Measurements from ENCODE around the gene RASA3. TPM values are rescaled to one million over a fixed set of nuclear protein-coding genes. Genes with fewer than 3 reads are reported as not detected.
"Not testable (repeated sequence)": the region's sequence is repeated elsewhere in the genome, so short reads cannot be mapped to it uniquely, and the experiment has no call there.

The RASA3 gene
- total RNA-seq, 1 donor from 2014 or later, result 11.7 TPM

DNA sequence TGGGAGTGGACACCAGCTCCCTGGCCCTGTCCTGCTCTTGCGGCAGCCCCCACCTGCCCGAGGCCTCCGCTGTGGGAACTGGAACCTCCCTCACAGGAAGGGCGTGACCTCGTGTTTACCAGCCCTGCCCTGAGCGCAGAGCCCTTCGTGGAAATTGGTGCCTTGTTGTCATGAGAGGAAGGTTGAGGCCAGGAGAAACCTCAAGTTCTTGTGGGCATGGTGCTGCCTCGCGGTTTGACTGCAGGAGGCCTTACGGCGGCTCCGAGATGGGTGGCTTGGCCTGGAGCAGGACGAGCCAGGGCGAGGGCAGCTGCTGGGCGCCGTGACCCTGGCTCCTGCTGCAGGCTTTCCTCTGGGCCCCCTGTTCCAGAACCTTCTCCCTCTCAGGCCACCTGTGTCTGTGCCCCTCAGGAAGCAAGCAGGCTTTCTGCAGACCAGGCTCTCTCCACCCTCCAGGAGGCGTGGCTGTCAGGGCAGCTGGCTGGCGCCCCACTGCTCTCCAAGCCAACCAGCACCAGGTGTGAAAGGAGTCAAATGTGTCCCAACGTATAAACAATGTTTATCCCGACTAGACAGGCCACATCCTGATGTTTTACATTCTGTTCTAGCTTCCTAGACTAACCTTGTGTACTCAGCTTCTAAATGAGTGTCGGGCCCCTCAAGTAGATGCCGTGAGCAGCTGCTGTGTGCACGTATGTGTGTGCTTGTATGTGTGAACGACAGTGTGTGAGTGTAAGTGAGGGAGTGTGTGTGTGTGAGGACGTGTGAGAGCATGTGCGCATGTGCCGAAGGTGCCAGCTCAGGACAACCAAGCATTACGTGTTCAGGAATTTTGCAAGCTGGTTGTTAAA lies 10.4 kb upstream of the RASA3 start:
- peak; percentile 35 for DNase-seq (ENCODE audit: low spot score)

DNA sequence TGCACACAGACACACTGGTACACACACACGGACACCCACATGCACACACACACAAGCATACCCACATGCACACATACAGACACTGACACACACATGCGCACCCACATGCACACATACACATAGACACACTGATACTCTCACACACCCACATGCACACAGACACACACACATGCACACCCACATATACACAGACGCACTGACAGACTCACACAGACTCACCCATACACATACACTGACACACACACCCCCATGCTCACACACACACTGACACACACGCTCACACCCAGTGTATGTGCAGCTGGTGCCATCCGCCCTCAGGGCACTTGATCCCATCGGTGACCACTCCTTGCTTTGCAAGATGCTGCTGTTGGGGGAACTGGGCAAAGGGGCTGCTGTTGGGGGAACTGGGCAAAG lies 9.7 kb upstream of the RASA3 start:
- no peak for DNase-seq (ENCODE audit: low spot score)

DNA sequence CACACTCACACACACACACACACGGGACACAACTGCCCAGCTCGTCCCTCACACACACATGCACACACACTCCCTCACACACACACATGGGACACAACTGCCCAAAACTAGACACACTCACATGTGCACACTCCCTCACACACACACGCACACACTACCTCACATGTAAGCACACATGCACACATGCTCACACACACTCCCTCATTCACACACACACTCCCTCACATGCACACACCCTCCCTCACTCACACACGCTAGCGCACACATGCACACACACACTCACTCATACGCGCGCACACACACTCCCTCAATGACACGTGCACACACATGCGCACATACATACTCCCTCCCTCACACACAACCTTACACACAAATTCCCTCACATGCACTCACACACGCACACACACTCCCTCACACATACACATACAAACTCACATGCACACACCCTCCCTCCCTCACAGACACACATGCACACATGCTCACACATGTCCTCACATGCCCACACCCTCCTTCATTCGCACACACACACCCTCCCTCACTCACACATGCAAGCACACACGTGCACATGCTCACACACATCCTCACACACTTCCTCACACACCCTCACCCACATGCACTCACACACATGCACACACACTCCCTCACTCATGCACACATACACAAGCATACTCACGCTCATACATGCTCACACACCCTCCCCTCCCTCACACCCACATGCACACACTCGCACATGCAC lies 9.0 kb upstream of the RASA3 start:
- DNase-seq (ENCODE audit: low spot score), result no peak

DNA sequence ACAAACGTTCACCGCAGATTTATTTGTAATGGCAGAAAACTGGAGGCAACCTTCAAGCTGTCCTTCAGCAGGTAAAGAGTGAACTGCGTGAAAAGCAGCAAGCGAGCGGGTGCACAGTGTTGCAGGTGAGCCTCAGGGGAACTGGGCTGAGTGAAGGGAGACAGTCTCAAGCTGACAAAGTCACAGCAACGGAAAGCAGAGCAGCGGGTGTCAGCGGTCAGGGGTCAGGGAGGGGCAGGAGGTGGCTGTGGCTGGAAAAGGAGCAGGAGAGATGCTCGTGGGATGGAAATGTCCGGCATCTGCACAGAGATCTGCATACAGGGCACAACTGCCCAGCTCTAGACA lies 8.5 kb upstream of the RASA3 start:
- no peak for DNase-seq (ENCODE audit: low spot score)

DNA sequence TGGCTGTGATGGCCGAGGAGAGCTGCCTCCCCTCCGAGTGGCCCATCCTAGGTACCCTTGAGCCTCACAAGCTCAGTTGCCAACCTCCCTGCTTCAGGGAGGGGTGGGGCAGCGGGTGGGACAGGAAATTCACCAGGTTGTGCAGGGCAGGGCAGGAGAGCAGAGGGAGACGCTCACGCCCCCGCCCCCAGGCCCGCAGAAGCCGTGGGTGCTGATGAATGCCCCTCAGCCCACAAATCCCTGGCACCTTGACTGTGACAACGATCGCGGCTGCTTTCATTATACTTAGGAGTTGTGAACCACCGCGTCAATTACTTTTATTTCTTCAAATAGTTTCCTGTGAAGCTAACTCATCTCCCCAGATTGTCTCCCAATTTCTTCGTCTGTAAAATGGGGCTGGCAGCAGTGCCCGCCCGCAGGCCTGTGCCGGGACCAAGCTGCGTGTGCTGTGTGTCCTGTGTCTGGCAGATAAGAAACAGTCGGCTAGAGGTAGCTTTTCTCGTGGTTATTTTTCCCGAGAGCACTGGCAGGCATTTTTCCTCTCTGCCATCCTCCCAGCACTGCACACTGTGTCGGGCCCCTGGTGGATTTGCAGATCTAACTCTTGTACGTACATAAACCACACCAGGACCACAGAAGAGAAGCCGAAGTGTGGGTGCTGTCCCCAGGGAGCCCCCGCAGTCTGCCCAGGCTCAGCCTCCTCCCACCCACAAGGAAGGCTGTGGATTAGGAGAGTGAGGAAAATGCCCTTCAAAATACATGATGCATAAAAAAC lies 7.9 kb upstream of the RASA3 start:
- DNase-seq (ENCODE audit: low spot score), result no peak

DNA sequence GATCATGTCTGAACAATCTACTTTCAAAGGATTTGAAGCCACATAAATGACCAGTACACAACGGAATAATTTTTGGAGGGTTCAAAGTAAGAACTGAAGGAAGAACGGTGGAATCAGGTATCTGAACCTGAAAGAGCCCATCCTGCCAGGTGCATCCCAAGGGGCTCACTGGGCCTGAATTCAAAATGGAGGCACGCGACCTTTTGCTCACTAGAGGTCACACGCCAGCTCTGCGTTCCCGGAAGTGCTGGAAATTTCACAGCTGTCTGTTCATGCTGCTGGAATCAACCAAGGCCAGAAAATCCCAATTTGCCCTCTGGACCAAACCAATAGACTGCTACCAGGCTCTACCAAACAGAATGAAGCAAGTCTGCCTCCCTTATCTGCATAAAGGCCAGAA lies 4.2 kb upstream of the RASA3 start:
- no peak for DNase-seq (ENCODE audit: low spot score)

DNA sequence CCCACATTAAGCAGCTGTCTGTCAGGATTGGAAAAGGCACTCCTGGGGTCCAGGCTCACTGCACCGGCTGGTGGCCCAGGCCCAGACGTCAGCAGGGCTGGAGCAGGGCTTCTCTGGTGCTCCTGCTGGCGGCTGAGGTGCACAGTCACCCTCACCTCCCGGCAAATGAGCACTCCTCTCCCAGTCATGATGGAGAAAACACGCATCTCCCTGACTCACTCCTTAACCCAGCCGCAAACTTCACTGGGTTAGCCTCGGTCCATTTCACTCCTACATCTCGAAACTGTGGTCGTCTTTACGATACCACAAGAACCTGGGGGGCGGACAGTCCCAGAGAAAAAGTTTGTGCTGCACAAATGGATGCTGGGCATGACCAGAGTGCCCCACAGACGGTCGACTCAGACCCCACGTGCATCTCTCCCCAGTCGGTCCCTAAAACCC lies 3.3 kb upstream of the RASA3 start:
- DNase-seq (ENCODE audit: low spot score), result no peak

DNA sequence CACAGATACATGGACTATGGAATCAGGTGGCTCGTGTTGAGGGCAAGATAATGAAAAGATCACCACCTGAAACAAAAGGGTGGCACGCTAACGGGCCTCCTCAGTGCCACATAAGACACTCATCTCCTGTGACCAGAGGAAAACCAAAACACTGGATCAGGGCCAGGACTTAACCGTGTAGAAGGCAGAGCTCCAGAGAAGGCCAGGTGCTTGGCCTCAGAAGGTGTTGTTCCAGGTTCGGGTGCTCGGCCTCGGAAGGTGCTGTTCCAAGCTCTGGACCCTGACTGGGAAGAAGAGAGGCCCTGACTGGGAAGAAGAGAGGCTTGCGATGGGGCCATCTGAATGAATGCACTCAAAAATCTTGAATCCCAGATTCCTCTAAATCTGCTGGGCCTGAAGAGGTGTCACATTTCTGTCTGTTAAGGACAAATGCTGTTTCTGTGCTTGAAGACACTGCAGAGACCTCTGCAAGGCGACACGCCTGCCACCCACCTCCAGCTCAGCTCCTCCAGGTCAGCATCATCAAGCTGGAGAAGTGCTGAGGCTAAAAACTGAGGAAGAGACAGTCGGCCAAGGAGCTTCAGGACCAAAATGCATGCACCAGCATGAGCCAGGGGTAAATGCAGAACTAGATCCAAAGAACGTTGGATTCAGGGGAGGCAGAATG lies 2.7 kb upstream of the RASA3 start:
- DNase-seq (ENCODE audit: low spot score), result no peak

DNA sequence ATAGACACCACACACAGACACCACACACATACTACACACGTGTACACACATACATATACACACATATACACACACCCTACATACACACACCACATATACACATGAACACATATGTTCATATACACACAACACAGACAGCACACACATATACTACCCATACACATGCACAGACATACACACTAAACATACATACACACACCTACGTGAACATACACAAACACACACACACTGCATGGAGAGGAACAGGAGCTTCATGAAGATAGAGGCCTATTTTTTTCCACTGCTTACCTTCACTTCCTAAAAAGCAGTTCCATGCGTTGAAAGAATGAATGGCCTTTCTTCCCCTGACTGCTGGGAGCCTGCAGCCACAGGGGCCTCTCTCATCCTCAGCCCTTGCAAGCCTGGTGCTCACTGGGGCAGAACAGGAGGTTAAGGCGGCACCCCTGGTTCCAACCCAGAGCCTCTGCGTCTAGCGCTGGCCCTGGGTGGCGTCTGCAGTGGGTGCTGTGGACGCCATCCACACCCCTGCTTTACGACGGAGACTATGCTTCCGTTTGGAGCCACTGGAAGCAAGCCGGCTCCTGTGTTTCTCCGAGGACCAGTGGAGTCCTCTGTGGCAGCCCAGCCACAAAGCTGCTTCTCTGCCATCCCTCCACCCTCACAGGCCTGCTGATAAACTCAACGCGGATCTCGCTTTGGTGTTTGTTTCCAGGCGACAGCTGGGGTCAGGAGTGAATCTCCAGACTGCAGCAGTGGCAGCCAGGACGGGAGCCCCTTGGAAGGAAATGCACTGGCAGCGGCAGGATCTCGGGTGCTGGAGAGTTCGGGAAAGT lies 1.9 kb upstream of the RASA3 start:
- no peak for DNase-seq (ENCODE audit: low spot score)

DNA sequence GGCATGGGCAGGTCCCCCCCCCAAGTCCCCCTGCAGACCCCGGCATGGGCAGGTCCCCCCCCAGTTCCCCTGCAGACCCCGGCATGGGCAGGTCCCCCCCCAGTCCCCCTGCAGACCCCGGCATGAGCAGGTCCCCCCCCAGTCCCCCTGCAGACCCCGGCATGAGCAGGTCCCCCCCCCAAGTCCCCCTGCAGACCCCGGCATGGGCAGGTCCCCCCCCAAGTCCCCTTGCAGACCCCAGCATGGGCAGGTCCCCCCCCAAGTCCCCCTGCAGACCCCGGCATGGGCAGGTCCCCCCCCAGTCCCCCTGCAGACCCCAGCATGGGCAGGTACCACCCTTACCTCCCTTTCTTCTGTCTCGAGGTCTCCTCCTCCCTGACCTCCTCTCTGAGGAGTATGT lies 1.1 kb upstream of the RASA3 start:
- not testable (repeated sequence) for DNase-seq (ENCODE audit: low spot score)

DNA sequence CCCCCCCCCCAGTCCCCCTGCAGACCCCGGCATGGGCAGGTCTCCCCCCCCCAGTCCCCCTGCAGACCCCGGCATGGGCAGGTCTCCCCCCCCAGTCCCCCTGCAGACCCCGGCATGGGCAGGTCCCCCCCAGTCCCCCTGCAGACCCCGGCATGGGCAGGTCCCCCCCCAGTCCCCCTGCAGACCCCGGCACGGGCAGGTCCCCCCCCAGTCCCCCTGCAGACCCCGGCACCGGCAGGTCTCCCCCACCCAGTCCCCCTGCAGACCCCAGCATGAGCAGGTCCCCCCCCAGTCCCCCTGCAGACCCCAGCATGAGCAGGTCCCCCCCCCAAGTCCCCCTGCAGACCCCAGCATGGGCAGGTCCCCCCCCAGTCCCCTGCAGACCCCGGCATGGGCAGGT lies 703 bp upstream of the RASA3 start:
- not testable (repeated sequence) for DNase-seq (ENCODE audit: low spot score)

DNA sequence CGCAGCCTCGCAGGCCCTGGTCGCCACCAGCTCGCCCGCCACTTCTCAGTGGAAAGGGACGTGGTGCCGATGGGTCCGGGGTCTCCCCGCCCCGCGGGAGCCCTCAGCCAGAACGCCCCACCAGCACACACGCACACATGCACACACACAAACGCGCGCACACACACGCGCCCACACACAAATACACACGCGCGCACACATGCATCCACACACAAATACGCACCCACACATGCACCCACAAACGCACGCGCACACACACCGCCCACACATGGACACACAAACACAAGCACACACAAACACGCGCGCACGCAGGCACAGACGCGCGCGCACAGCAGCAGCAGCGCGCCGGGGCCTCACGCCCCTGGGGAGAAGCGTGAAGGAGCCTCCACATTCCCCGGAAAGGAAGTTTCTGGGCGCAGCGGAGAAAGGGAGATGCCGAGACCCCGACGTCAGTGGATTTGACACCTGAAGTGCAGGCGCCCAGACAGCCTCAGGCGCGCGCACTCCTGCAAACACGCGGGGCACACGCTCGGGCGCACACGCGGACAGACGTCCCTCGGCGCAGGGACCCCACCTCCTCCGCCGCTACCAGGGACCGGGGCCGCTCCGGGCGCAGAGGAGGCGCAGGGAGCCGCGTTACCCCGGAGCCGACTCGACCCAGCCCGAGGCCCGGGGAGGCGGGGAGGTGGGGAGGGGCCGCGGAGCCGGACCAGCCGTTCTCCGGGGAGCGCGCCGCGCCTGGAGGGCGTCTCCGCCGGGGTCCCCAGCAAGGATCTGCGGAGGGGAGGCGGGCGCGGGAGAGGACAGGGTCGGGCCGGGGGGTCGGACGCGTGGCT lies 622 bp downstream of the RASA3 start:
- DNase-seq (ENCODE audit: low spot score), result no peak

DNA sequence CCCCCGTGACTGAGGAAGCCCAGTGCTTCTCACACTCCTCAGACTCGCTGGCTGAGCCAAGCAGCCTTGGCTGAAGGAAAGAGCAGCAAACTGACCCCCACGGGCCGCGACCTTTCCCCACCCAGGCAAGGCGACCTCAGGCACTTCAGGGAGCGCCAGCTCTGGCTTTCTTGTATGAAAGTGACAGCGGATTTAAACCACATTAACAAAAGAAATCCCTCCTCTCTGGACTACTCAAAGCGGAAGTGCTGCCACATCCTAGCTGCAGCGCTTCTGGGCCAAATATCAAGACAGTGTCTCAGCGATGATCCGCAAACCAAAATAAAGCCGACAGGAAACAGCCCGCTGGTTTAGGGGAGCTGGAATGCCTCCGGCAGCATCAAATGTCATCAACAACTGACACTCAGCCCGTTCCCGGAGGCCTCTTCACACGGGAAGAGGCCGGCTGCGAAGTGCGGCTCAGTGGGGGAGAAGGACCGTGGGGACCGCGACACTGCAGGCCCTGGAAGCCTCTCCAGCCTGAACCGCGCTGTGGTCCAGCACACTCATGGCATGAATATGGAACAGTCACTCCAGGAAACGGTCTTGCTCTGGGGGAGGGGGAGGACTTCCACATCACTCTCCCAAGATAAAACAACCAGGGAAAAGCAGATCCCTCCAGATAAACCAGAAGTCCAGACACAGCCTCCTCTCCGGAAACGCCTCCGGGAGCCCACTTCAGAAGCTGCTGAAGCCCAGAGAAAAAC lies 1.4 kb downstream of the RASA3 start:
- DNase-seq (ENCODE audit: low spot score), result peak; percentile 33

DNA sequence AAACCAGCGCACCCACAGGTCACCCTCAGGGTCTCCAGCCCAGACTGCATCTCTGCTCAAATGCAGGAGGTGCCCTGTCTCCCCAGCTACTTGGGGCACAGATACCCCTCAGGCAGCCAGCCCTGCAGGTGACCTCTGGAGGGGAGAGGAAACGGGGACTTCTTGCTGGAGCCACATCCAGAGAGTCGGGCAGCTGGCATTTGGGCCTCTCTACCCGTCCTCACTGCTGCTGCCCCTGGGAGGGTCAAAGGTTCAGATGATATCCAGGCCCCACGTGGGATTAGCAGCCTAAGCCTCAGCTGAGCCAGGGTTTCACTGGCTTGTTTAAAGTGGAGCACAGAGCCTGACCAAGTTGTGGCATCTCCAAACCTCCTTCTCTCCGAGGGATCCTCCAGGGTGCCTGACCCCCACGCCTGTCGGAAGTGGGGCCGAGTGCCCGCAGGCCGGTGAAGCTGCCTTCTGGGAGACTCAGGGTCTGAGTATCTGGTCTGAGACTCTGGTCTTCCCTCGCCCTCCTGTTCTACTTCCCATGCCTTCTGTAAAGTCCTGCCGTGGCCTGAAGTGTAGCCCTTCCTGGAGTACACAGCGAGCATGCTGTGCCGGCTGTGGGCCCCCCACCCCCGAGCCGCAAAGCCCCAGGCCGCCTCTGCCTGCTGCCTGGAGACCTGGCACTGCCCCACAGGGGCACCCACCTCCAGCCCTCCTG lies 2.1 kb downstream of the RASA3 start:
- no peak for DNase-seq (ENCODE audit: low spot score)

DNA sequence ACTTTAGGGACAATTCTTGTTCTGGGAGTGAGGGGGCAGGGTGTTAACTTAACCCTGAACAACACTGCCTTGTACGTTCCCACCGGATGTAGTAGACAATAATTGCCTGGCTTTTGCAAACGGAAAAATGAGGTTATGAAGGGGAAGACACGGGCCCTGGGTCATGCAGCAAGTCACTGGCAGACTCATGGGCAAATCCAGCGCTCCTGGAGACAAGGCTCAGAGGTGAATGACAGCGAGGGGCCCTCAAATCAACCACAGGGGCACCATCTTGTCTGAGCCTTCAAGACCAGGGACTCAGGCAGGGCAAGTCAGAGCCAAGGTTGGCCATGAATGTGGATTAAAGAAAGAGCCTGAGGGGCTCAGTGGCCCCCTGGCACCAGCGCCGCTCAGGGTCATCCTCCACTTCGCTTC lies 2.8 kb downstream of the RASA3 start:
- DNase-seq (ENCODE audit: low spot score), result no peak

DNA sequence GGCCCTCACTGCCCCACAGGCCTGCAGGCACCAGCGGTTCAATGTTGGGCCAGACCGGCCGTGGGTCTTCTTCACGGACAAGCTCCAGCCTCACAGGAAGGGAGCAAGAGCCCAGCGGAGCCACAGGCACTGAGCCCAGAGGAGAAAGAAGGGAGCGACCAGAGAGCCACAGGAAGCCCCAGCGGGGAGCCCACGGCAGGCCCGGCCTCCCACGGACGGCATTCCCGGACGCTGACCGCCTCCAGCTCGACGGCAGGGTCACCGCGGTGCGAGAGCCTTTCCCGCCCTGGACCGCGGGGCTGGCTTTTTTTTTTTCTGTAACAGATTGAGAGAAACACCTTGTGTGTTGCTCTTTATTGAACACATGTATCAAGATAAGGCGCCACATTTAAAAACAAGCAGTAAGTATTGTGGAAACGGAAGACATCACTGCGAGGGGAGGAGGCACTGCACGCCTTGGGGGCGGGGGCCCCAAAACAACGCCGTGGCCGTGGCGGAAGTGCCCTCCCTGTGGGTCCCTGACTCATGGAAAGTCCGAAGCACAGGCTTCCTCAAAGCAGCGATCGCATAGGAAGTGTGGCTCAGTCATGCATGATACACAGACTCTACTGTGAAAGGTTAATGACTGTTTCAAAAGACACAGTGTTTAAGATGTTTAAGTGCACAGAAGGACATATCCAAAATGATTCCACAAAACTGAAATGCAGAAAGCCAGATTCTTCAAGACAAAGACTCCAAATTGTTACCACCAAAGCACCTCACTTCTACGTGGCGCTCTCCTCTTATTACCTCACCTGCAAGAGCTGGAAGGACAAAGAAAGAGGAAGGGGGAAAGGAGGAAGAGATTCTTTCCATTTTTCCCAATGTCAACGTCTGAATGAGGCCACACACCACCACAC lies 3.5 kb downstream of the RASA3 start:
- peak; percentile 71 for DNase-seq (ENCODE audit: low spot score)

DNA sequence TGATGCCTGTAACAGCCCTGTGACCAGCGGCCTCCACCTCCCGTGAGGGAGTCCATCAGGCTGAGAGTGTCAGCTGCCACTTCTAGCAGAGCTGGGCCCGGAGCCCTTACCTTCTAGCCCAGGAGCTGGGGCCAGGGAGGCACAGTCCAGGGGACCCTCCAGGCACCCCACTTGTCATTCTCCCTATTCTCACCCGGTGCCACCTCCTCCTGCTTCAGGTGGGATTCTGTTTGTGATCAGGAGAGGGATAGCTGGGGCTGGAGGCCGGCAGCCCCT lies 4.1 kb downstream of the RASA3 start:
- no peak for DNase-seq (ENCODE audit: low spot score)

All from mucosa of gallbladder (tissue), 1 donor.